ENCODE data around the gene PDZD4. TPM values are rescaled to one million over a fixed set of nuclear protein-coding genes. Genes with fewer than 3 reads are reported as not detected.

Gene PDZD4
- total and polyA plus RNA-seq, 10 of the 15 experiments (the other 5 are each of a cell fraction or from before 2014, with no cell fraction given): 0.01 to 0.15 (median 0.04) TPM; not detected in 6

- RAD21 ChIA-PET (ENCODE audit: unreplicated experiment): interaction anchor here (1.0 to 1.2 kb wide), 2 partner anchors 43 to 45 kb away, joined by 5 read pairs; no protein-coding TSS in a partner anchor
- no peaks in the 10 kb centered on the region; the same call in 2 of the 3 replicates for H3K9me3 ChIP-seq (replicated peaks; ENCODE audit: control insufficient read depth, insufficient read depth, low read length)
- H3K4me1 ChIP-seq (ENCODE audit: control insufficient read depth, insufficient read depth, low read length): no peaks in the 10 kb centered on the region; the same call in 1 of the 2 replicates
- CTCF ChIA-PET: interaction anchor here (1.1 to 1.7 kb wide), 2 partner anchors 45 to 68 kb away, joined by 3 to 11 read pairs; partner anchors contain the start of gene ARHGAP4
- POLR2A ChIA-PET: interaction anchor here (0.6 to 1.9 kb wide), 5 partner anchors 46 to 542 kb away, joined by 3 to 5 read pairs (median 3); no protein-coding TSS in a partner anchor
- no peak overlapping the region; the same call in 1 of the 2 replicates for H2AFZ ChIP-seq (ENCODE audit: control insufficient read depth, low read depth, low read length)
- WGBS (ENCODE audit: insufficient coverage, insufficient replicate concordance, low lambda C conversion rate, missing lambda C conversion rate): 12% methylated on average over 15 of the region's 28 CpGs
- H3K27me3 ChIP-seq (replicated peaks in 1 of 2; ENCODE audit: control insufficient read depth in 2 of 2, insufficient read depth in 2 of 2, low read length in 1 of 2): peaks cover 0 to 1% of the 10 kb centered on the region in 2 experiments; a peak in 2 of 4 replicates
- no peaks in the 10 kb centered on the region for H3K36me3 ChIP-seq (ENCODE audit: control insufficient read depth in 2 of 2, insufficient read depth in 2 of 2, low read length in 1 of 2)
- in situ Hi-C loops (cut with MboI): no loop called here
- H3K4me3 ChIP-seq: no peak overlapping the region
- SMC1A ChIA-PET (ENCODE audit: uncharacterized antibody, unreplicated experiment): no interaction called here
- H3K27ac ChIP-seq (ENCODE audit: control insufficient read depth, insufficient read depth): no peak overlapping the region
- no peak overlapping the region for H3K4me2 ChIP-seq (ENCODE audit: control insufficient read depth, insufficient read depth)
- no peak overlapping the region for H3K9ac ChIP-seq (ENCODE audit: control insufficient read depth, insufficient read depth, low read length)
- no peaks in the 10 kb centered on the region for H4K20me1 ChIP-seq (ENCODE audit: control insufficient read depth, insufficient read depth)
- FAIRE-seq (no peak), DNase-seq (ENCODE audit: low read depth, low spot score) (no peak), ATAC-seq (peak; percentile 43)
- TF ChIP-seq RUNX3 (IDR thresholded peaks at IDR 0.05; ENCODE audit: low read length) (peak; percentile 23; the same call in 1 of the 2 replicates), NRF1 (conservative IDR thresholded peaks at IDR 0.05; ENCODE audit: low read depth, low read length) (no peak), ZZZ3 (IDR thresholded peaks at IDR 0.05; ENCODE audit: control insufficient read depth, insufficient read length, low read depth) (no peak), SMC3 (IDR thresholded peaks at IDR 0.05; ENCODE audit: borderline replicate concordance, low read length) (no peak), EGR1 (IDR thresholded peaks at IDR 0.05; ENCODE audit: borderline replicate concordance in 1 of 2, low read depth in 2 of 2, low read length in 2 of 2) (peak in 1 of 2 experiments; percentile 22; a peak in 1 of 3 replicates), HDGF (IDR thresholded peaks at IDR 0.05) (0 out of 2 replicates have a peak, but pooled peaks have one; percentile 34), NBN (IDR thresholded peaks at IDR 0.05) (0 out of 2 replicates have a peak, but pooled peaks have one; percentile 40), RELA (IDR thresholded peaks at IDR 0.05; ENCODE audit: borderline replicate concordance, partially characterized antibody) (peak; percentile 71), BHLHE40 (IDR thresholded peaks at IDR 0.05; ENCODE audit: borderline replicate concordance in 1 of 2, low read depth in 2 of 2, low read length in 1 of 2) (peak; percentile 25 to 73; a peak in 2 of 4 replicates), CEBPB (IDR thresholded peaks at IDR 0.05; ENCODE audit: borderline replicate concordance in 1 of 2, low read depth in 2 of 2, low read length in 2 of 2) (no peak), CHD4 (IDR thresholded peaks at IDR 0.05) (no peak)
- TF ChIP-seq, protein P1, sequence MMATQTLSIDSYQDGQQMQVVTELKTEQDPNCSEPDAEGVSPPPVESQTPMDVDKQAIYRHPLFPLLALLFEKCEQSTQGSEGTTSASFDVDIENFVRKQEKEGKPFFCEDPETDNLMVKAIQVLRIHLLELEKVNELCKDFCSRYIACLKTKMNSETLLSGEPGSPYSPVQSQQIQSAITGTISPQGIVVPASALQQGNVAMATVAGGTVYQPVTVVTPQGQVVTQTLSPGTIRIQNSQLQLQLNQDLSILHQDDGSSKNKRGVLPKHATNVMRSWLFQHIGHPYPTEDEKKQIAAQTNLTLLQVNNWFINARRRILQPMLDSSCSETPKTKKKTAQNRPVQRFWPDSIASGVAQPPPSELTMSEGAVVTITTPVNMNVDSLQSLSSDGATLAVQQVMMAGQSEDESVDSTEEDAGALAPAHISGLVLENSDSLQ (IDR thresholded peaks at IDR 0.05): peak; percentile 54
- TF ChIP-seq, protein P2, sequence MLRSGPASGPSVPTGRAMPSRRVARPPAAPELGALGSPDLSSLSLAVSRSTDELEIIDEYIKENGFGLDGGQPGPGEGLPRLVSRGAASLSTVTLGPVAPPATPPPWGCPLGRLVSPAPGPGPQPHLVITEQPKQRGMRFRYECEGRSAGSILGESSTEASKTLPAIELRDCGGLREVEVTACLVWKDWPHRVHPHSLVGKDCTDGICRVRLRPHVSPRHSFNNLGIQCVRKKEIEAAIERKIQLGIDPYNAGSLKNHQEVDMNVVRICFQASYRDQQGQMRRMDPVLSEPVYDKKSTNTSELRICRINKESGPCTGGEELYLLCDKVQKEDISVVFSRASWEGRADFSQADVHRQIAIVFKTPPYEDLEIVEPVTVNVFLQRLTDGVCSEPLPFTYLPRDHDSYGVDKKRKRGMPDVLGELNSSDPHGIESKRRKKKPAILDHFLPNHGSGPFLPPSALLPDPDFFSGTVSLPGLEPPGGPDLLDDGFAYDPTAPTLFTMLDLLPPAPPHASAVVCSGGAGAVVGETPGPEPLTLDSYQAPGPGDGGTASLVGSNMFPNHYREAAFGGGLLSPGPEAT (IDR thresholded peaks at IDR 0.05; ENCODE audit: low read depth): peak; percentile 55; the same call in 1 of the 2 replicates
- H3K79me2 ChIP-seq (ENCODE audit: control insufficient read depth, insufficient read depth, low read length): no peaks in the 10 kb centered on the region
- intact Hi-C loops (cut with micrococcal nuclease; ENCODE audit: unreplicated experiment): no loop called here
- BruUV-seq (replicated peaks): no TSS peak
These were observed 48.8 kb upstream of the PDZD4 start for GRCh38 chrX:153878969-153879653.

Measured in GM12878 (cell line).